ENCODE data around the gene S100A10.

Gene S100A10

DNA sequence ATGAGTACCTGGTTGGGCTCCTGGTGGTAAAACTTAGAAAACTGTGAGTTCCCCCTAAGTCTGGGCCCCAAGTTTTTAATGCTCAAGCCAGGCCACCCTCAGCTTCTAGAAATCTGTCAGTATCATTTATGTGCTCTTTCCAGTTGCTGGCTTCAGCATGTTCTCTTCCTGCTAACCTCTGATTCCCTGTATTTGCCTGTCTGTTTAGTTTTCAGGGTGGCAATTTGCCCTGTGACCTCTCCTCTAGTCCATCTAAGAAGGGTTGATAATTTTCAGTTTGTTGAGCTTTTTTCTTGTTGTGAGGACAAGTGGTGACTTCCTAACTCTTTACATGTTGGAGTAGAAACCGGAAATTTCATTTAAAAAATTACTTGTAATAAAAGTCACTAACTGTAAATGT is 16.0 kb upstream of the S100A10 start:
- no peak for DNase-seq

DNA sequence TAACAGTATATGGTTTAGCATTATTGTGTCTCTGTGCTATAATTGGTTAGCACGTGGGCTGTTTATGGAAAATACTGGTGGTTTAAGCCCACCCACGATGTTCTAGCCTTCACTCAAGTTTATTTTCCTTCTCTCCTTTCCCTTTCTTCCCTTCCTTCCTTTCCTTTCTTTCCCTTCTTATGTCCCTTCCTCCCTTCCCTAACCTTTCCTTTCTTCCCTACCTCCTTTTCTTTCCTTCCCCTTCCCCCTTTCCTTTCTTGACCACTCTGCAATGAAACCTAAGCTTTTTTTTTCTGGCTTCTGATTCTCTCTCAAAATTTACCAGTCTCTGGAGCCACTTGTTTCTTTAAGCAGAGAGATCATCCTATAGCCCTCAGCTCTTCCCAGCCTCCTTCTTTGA is 13.4 kb upstream of the S100A10 start:
- DNase-seq: no peak

DNA sequence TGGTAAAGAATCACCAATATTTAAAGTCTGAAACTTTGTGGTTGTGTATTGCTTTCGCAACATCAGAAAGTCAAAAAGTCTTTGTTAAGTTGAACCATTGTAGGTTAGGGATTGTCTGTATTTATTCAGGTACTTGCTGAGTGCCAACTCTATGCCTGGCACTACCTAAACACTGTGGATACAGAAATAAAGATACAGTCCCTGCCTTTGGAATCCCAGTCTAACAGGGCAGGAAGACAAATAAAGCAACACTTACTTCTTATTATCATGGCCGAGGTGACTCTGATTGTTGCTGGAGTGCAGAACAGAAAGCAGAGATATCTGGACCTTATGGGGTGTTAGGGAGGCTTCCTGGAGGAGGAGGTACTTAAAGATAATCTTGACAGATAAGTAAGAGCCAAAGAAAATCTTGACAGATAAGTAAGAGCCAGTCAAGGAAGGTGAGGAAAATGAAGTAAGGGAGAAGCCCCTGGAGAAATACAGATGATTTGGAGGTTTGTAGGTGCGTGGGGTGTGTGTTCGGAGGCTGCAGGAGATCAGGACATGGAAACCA is 11.8 kb upstream of the S100A10 start:
- DNase-seq: no peak

DNA sequence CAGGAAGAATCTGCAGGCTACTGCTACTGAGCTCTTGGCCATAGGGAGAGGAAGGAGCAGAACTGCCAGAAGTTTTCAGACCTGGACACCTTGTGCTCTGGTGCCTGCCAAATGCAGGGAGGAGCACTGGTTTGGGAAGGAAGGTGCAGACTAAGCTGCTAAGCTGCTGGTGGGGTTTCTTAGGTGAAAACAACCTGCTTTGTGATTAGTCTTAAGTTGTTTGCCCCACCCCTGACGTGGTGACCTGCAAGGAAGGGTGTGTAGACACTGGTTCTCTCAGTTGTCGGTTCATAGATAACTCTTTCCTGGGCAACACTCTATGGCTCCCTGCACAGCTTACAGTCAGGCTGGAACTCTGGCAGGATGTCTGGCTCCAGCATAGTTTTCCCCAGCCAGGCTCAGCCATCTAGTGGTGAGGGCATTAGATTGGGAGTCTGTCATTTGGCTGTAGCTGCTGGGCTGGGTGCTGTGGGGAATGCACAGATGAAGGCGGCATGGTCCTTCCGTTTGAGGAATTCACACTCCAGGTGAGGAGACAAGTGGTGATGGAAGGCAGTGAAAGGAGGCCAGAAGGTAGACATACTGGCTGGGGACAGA is 10.3 kb upstream of the S100A10 start:
- no peak for DNase-seq

DNA sequence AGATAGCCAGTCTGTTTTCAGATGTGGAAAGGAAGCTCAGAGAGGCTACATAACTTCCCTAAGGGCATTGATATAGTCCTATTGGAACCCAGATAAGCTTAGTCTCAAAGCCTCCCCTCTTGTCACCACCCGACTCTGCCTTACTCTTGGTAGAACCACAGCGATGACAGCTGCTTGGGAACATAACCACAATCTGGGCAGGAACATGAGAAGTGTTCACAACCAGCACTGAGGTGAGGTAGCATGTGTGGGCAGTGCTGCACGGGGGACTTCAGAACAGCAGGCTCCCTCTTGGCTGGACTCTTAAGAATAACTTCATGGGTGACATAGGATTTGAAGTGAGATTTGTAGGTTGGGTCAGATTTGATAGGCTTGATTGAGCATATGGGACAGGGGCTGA is 9.3 kb upstream of the S100A10 start:
- DNase-seq: no peak

DNA sequence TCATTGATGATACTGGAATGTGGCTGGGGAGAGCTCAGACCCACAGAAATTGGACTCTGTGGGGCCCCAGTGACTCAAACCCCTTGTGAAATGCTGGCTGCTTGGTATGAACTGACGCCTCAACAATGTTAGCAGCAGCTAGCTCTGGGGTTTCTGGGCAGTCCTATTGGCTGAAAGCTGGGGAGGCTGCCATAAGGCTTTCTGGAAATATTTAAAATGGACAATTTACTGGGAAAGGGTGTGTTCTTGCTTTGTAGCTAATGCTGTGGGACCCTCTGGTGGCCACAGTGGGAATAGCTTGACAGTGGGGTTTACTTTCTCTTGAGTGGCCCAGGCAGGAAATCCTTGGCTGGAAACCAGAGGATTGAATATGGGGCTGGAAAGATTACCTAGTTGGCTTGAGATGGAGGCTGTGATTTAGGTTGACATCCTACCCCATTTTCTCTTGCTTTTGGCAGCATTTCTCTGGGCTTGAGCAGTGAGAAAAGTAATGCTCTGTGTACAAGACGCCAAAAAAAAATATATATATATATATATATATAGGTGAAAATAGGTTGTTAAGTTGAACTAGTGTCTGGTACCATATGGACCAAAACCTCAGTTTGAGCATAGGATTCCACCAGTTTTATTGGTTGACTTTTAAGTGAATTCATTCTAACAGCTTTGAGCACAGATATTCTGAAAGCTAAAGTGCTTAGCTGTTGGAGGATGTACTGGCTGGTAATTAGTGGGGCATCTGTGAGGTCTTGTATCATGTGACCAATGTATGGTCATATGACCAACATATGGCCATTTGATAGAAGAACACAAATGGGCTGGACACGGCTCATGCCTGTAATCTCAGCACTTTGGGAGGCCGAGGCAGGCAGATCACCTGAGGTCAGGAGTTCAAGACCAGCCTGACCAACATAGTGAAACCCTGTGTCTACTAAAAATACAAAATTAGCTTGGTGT is 8.2 kb upstream of the S100A10 start:
- peak; percentile 75 for DNase-seq

DNA sequence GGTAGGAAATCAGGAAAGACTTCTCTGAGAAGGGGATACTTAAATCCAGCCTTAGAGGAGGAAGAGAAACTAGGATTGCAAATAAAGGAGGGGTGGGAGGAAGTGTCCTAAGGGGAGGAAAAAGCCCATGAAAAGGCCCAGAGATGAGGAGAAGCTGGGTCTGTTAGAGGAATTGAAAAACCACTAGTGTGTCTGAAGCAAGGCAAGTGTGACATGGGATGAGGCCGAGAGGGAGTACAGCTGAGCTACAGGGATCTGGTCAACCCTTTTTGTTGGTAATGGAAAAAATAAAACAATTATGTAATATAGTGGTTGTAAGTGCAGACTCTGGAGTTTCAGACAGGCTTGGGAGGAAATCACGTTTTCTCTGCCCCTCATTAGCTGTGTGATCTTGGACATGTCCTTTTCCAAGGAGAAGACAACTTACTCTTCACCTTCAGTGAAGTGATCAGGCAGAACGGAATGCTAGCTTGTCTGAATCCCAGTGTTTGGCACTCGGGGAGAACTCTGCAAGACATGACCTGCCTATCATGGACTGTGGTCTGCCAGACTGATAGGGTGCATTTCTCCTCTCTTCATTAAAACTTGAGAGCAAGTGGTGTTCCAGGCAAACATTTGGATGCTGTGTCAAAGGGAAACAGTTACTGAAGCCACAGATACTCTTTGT is 7.4 kb upstream of the S100A10 start:
- no peak for DNase-seq

DNA sequence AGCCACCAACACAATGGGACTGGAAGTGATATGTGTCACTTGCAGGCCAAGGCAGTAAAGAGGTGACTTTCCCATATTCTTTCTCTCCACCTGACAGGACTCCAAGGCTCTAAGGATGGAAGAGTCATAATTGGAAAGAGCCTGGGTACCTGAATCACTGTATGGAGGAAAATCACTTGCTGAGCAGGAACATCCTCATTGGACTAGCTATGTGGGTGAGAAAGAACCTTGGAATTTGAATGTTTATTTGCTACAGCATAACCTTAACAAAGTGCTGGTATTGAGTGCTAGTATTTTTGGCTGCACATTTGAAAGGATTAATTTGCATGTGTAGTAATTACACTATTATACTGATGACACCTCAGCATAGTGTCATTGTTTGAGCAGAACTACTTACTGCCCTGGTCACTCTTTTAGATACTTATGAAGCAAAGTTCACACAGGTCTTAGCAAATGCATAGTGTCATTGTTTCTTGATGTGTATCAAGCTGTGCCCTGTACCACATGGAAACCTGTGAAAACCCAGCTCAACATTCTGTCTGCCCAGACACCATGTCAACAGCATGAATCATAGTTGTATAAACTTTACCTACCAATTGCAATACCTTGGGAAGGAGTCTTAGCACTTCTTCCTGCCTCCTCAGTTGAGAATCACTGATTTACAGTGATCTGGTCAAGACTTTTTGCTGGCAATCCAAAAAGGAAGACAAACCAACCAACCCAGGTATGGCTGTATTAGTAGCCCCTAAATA is 5.1 kb upstream of the S100A10 start:
- no peak for DNase-seq

DNA sequence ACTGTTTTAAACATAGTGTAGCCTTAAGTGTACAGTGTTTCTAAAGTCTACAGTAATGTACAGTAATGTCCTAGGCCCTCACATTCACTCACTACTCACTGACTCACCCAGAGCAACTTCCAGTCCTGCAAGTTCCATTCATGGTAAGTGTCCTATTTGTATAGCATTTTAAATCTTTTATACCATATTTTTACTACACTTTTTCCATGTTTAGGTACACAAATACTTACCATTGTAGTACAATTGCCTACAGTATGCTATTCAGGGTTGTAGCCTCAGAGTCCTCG is 3.6 kb upstream of the S100A10 start:
- DNase-seq: no peak

DNA sequence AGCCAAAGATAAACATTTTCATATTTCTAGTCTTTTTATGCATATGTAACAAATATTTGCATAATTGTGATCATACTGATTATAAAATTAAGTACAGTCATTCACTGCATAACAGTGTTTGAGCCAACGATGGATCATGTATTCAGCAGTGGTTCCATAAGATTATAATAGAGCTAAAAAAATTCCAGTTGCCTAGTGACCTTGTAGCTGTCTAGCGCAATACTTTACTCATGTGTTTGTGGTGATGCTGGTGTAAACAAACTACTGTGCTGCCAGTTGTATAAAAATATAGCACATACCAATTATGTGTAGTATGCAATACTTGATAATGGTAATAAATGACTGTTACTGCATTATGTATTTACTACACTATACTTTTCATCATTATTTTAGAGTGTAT is 2.1 kb upstream of the S100A10 start:
- DNase-seq: no peak

DNA sequence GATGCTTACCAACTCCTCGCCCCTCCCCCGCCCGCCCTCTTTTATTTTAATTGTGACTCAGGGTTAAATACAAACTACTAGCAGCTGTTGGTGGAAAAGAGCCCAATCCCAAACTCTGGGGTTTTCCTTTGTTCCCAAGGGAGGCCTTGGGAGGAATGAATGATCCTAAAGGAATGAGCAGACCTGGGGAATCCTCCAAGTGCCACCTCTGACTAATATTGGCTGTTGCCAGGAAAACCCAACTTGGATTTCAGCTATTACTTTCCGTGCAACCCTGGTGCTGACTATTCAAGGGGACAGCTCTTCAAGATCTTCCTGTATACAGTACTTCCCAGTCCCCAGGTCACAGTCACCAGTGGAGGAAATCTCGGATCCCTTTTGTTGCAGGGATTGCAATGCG is 1.3 kb upstream of the S100A10 start:
- DNase-seq: peak; percentile 74

DNA sequence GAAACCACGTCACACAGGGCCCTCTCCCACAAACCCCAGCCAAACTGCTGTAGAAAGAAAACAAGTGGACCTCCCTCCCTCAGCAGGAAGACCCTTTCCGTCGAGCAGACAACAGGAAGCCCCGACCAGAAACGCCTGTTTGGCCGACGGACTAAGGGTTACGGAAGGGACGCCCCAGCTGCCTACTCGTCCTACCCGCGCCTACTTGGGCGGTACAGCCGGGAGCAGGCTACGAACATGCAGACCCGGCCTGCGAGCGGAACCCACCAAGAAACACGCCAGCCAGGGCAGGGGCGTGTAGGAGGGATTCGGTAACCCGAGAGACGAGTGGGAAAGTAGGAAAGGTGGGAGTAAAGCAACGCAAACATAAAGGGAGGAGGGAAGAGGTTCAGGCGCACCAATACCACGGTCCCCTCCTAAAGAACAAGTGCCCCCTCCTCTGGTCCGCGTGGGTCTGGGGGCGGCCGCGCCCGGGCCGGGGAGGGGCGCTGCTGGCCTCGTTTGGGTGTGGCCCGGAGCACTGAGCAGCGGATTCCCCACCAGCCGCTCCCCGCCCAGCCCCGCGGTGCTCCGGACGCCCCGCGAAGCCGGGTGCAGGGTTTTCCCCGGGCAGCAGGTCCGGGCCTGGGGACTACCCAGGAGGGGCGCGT is 450 bp downstream of the S100A10 start:
- DNase-seq: no peak

DNA sequence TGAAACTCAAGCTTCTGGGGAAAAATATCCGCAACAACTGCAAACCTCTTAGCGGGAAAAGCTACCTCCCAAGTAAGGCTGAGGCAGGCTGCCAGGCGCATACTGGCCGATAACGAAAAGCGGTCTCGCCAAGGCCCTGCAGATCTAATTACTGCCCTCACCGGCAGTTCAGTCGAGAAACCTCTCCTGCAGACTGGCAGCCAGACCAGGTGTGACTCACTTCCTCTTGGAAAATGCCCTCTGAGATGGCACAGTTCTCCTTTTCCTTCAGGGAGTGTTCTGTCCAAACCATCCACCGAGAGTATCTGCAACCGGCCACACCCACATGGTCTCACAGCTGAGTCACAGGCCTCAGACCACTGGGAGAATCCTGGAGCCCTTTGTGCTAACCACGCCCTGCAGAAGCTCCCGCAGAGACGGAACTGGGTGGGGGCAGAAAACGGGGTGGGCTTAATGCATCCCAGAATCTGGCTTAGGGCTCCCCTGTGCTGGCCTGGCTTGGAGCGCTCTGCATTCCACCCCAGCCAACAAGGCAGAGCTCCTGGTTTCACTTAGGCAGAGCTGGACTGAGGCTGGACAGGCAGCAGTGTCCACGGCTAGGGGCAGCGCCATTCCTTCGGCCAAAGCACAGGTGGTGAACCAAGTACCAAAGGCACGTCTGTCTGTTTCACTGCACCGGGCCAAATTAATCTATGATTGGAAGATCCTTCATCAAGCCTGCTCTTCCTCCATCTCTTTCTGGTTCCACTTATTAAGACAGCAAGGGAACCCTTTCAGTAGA is 1.2 kb downstream of the S100A10 start:
- peak; percentile 82 for DNase-seq

DNA sequence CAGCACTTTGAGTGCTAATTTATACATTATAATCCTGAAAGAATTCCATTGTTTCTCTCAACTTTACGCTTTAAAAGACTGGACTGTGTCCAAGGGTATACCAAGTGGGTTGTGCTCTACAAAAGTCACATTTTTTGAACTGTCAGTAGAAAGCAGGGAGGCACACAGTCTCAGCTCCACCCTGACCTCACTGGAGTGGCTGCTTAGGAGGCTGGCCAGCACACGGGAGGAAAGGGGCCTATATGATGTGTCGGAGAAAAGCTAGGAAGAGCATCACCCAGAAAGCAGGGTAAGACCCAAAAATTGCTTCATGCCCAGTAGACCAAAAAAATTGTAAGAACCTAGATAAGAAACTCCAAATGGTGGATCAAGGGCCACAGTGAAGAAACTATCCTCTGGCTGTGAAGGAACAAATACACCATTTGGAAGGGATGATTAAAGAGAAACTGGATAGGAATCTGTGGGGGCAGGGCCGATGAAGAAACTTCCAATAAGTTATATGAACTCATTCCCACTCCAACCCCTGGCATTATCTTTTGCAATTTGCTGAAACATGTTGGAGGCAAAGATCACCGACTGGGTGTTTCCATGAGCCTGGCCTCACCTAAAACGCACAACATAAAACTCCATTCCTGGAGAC is 1.9 kb downstream of the S100A10 start:
- DNase-seq: no peak

DNA sequence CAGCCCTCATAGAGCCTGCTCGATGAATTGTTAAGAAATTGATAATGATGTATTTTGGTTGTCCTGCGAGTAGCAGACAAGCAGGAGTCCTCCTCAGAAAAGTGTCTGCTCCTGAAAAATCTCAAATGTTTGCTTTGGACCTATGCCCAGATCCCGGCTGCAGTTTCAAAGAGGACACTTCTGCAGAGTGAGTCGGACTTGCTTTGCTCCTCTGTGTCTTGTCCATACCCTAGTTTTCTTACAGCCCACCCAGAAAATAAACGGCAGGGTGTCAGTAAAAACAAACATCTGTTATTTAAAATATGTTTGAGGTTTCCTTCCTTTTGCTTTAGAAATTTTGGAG is 2.8 kb downstream of the S100A10 start:
- no peak for DNase-seq

DNA sequence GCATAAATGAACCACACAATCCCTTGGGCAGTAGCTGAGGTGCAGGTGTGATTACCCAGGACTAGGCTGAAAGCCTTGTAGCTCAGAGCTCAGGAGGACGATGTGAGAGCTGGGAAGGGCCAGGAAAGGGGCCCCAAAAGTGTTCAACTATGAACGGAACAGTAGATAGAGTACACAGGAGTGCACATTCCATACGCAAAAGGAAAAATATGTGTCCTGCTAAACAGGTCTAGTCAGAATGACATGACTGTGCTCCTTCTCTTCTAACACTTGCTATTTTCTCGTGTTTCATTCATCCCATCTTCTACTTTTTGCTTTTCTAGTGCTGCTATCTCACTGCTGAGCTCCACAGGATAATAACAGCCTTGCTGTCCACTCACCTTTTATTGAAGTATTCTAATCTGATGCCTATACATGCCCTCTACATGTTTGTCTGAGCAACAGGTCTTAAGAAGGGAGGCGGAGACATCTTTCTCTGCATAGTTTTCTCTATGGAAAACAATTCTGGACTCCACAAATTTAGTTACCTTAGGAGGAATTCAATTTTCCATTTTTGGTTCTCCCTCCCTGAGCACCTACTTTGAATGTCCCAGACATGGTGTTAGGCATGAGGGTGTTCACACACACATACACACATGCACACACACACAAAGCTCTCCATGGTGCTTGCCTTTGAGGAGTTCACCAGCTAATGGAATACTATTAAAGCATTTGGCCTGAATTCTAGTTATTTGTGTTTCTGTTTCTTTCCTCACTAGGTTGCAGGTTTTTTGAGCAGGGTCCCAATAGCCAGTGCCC is 3.4 kb downstream of the S100A10 start:
- DNase-seq: no peak

DNA sequence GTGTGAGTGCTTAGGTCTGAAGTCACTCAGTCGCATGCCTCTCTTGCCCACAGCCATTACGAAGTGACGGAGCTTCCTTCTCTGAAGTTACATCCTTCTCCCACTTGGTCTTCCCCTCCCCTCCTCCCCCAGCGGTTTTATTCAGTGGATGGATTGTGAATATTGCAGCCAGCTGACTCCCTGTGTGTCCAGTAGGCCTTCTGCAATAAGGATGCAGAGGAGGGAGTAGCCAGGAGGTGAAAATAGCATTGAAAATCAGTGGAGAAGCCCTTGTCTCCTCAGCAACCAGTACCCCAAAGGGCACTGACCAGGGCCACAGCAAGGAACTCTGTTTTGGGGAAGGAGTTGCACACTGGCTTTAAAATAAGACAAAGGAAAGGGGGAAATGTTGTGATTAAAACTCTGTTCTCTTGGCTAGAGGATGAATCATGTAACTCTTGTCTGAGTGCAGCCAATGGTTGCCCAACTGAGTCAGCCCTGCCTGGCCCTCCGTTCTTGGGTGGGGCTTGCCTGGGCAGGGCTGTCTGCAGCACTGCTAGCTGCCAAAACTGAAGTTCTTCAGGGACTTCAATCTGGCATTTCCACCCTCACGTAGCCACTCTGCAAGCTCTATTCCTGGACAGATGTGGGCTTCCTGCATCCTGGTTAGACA is 4.3 kb downstream of the S100A10 start:
- no peak for DNase-seq

DNA sequence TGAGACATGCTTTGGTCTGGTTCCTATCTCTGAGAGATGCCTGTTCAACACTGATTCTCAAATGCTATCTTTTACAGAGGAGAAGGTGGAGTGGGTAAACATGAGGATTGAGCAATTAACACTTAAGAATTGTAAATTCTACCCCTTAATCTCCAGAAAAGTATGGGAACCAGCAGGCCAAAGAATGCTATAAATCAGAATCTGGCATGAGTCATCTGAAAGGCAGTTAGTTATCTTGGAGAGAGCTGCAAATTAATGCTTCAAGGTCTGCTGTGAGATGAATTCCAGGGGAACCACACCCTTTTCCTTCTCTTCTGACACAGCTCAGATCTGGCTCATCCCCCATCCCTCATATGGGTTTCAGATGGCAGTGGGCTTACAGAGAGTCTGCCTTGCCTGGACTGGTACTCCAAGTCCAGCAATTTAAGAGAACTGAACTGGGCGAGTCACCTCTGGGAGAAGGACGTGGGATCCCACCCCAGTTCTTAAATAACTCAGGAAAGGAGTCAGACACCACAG is 5.2 kb downstream of the S100A10 start:
- no peak for DNase-seq

DNA sequence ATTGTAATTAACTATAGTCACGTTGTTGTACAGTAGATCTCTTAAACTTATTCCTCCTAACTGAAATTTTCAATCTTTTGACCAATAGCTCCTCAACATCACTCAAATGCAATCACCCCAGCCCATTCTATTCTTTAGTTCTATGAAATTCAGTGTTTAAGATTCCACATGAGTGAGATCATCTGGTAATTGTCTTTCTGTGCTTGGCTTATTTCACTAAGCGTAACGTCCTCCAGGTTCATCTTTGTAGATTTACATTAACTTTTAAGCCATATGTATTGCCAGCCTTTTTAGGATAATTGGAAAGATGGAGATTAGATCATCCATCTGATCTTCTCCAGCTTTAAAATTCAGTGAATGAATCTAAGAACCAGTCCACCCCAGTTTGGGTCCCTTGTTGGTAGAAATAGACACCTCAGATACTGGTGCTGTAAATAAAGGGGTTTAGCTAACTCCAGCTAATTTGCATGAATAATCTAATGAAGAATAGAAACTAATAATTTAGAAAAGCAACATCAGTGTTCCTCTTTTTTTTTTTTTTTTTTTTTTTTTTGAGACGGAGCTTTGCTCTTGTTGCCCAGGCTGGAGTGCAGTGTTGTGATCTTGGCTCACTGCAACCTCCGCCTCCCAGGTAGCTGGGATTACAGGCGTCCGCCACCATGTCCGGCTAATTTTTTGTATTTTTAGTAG is 7.0 kb downstream of the S100A10 start:
- DNase-seq: no peak

Data from GOT3 (cell line).